GM18909 (cell line): ENCODE measurements around the gene TBX10.
"Not testable (repeated sequence)": the region's sequence is repeated elsewhere in the genome, so short reads cannot be mapped to it uniquely, and the experiment has no call there.

Experiments
- ATAC-seq: cut with Tn5 transposase; IDR thresholded peaks from one replicate; pipeline ENCODE4 v1.9.1; 2021; ENCODE audit warnings: mild to moderate bottlenecking; ENCODE audit not compliant: unreplicated experiment, poor library complexity

The TBX10 gene

GRCh38 chr11:67632175-67632981 lies 7.2 kb downstream of the TBX10 start:
- ATAC-seq = no peak

DNA sequence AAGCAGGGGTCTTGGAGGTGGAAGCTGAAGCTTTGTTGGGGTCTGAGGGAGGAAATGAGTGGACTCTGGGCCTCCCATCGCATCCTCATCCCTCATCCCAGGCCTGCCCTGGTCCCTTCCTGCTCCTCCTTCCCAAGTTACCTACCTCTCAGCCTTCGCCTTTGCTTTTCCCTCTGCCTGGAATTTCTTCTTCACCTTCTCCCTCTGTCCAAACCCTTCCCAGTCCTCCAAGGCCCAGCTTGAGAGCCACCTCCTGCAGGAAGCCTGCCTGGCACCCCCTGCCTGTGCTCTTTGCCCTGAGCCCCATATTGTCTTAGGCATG lies 7.7 kb downstream of the TBX10 start:
- ATAC-seq = no peak

DNA sequence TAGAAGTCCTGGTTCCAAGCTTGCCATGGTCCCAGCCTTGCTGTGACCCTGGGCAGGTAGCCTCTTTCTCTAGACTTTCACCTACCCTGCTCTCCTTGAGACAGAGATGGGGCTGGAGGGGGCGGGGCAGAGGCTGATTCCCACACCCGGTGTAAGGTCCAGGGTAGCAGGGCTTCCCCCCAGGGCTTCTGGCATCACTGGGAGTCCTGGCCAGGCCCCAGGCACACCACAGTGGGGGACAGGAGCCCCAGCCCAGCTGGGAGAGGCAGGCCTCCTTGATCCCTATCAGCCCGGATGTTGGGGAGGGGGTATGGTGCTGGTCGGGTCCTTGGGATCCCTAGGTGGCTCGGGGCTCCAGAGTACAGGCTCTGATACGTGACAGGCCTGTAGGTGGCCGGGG lies 8.2 kb downstream of the TBX10 start:
- no peak for ATAC-seq

DNA sequence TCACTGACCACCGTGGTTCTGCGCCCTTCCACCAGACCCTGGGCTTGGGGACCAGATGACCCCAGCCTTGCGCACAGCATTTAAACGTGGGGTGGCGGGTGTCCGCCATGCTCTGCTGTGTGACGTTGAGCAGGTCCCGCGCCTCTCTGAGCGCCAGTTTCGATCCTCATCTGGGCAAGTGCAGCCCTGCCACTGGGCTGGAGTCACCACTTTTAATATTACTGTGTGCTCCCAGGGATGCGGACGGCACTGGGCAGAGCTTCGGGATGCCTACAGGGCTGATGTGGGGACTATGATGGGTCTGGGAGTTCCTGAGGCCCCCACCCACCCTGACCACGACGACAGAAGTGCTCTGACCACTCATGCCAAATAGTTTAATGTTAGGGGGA lies 8.6 kb downstream of the TBX10 start:
- ATAC-seq = no peak

GRCh38 chr11:67630228-67630942 lies 9.2 kb downstream of the TBX10 start:
- peak; percentile 64 for ATAC-seq

- peak; percentile 59 for ATAC-seq
Observed at GRCh38 chr11:67629386-67630227, 10.0 kb downstream of the TBX10 start, which contains the start of gene NUDT8. NUDT8 (minus strand) TSS chr11:67629937; CDS start chr11:67629911, 26 bp downstream.

GRCh38 chr11:67628710-67629385 lies 10.7 kb downstream of the TBX10 start:
- no peak for ATAC-seq

DNA sequence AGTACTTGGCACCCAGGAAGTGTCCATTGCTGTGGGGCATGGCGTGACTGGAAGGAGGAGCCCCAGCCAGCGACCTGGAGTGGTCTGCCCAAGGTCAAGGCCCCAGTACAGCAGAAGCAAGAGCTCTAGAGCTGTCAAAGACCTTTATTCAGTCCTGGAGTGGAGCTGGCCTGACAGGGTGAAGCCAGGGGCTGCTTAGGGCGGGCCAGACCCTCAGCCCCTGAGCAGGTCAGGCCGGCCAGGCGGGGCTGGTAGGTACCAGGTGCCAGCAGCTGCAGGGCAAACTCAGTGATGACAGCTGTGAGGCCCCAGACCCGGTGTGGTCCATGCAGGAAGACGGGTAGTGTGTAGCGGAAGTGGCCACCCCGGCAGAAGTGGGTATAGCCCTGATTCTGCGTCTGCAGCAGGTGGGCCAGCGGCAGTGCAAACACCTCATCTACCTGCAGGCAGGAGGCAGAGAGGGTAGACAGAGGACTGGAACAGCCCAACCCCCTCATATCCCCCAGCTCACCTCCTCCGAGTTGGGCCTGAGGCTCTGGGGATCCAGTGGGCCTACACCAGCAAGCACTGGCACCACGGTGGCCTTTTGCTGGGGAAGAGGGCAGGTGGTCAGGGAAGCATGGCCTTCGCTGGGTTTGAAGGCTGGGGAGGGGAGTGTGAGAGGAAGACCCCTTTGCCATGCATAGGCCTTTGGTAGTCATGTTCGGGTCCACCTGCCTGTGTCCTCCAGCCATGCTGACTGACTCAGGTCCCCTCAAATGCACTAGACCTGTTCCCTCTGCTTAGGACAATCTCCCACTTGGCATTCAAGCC lies 11.5 kb downstream of the TBX10 start:
- no peak for ATAC-seq

DNA sequence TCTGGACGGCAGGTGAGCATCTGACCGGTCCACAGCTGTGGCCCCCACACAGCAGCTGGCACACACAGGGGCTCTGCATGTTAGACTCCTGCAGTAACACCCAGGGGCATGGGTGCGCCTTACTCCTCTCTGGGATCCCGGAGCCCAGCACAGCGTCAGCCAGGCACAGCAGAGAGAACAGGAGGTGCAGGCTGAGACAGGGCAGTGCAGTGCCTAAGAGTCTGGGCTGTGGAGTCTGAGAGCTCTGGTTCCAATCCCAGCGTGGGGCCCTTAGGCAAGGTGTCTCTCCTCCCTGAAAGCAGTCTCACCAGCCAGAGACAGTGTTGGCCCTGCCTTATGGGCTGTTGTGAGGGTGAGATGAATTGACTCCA lies 12.1 kb downstream of the TBX10 start:
- ATAC-seq = no peak

- no peak for ATAC-seq
Observed at GRCh38 chr11:67626970-67627369, 12.6 kb downstream of the TBX10 start.

- ATAC-seq = not testable (repeated sequence)
Observed at GRCh38 chr11:67626131-67626833, 13.3 kb downstream of the TBX10 start.

DNA sequence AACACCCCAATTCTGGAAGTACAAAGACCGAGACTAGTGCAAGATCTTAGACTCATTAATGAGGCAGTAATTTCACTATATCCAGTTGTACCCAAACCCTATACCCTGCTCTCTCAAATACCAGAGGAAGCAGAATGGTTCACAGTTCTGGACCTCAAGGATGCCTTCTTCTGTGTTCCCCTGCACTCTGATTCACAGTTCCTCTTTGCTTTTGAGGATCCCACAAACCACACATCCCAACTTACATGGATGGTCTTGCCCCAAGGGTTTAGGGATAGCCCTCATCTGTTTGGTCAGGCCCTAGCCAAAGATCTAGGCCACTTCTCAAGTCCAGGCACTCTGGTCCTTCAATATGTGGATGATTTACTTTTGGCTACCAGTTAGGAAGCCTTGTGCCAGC lies 15.8 kb downstream of the TBX10 start:
- not testable (repeated sequence) for ATAC-seq

DNA sequence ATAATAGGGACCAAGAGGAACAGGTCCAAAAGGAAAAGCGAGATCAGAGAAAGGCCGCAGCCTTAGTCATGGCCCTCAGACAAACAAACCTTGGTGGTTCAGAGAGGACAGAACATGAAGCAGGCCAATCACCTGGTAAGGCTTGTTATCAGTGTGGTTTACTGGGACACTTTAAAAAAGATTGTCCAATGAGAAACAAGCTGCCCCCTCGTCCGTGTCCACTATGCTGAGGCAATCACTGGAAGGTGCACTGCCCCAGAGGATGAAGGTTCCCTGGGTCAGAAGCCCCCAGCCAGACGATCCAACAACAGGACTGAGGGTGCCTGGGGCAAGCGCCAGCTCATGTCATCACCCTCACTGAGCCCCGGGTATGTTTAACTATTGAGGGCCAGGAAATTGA lies 16.7 kb downstream of the TBX10 start:
- ATAC-seq = not testable (repeated sequence)

DNA sequence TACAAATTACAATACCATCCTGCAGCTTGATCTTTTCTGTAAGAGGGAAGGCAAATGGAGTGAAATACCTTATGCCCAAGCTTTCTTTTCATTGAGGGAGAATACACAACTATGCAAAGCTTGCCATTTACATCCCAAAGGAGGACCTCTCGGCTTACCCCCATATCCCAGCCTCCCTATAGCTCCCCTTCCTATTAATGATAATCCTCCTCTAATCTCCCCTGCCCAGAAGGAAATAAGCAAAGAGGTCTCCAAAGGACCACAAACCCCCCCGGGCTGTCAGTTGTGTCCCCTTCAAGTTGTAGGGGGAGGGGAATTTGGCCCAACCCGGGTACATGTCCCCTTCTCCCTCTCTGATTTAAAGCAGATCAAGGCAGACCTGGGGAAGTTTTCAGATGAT lies 17.6 kb downstream of the TBX10 start:
- ATAC-seq = not testable (repeated sequence)

DNA sequence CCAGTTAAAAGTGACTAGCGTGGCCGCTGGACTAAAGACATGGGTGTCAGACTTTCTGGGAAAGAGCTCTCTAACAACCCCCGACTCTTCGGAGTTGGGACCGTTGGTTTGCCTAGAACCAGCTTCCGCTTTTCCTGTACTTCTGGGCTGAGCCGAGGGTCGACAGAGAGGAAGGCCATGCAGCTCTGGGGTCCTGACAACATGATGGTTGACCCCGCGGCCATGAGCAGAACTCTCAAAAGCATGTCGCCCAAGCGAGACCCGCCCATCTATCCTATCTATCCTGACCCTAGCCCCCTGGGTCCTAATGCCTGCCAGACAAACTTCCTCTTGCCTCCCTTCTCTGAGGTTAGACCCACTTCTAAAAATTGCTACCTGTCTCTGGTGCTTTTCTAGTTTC lies 18.9 kb downstream of the TBX10 start:
- not testable (repeated sequence) for ATAC-seq

- ATAC-seq = not testable (repeated sequence)
Observed at GRCh38 chr11:67619683-67620618, 19.6 kb downstream of the TBX10 start.

DNA sequence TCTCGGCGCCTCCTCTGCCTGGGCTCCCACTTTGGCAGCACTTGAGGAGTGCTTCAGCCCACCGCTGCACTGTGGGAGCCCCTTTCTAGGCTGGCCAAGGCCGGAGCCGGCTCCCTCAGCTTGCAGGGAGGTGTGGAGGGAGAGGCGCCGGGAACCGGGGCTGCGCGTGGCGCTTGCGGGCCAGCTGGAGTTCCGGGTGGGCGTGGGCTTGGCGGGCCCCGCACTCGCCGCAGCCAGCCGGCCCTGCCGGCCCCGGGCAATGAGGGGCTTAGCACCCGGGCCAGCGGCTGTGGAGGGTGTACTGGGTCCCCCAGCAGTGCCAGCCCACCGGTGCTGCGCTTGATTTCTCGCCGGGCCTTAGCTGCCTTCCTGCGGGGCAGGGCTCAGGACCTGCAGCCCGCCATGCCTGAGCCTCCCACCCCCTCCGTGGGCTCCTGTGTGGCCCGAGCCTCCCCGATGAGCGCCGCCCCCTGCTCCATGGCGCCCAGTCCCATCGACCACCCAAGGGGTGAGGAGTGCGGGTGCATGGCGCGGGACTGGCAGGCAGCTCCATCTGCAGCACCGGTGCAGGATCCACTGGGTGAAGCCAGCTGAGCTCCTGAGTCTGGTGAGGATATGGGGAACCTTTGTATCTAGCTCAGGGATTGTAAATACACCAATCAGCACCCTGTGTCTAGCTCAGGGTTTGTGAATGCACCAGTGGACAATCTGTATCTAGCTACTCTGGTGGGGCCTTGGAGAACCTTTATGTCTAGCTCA lies 20.5 kb downstream of the TBX10 start:
- ATAC-seq = not testable (repeated sequence)
